Epidermal melanocyte (primary cell): ENCODE data around the gene LINC00237.

ENCODE experiments used
- DNase-seq: peaks from one replicate; pipeline ENCODE4 v3.0.0; 2011; ENCODE audit warnings: low spot score; ENCODE audit not compliant: insufficient read length

LINC00237 gene

GRCh38 chr20:21099751-21100577, 6.2 kb downstream of the LINC00237 start:
- no peak for DNase-seq

GRCh38 chr20:21096321-21097043, 9.7 kb downstream of the LINC00237 start:
- no peak for DNase-seq

- DNase-seq = no peak
Observed at GRCh38 chr20:21092806-21093205, 13.4 kb downstream of the LINC00237 start.

- no peak for DNase-seq
Observed at GRCh38 chr20:21090721-21091120, 15.4 kb downstream of the LINC00237 start.

GRCh38 chr20:21090111-21090618, 16.0 kb downstream of the LINC00237 start:
- DNase-seq = no peak

GRCh38 chr20:21089391-21089790, 16.8 kb downstream of the LINC00237 start:
- no peak for DNase-seq

GRCh38 chr20:21087862-21088540, 18.2 kb downstream of the LINC00237 start:
- no peak for DNase-seq

GRCh38 chr20:21083825-21084325, 22.3 kb downstream of the LINC00237 start:
- DNase-seq = no peak

GRCh38 chr20:21082584-21082983, 23.6 kb downstream of the LINC00237 start:
- no peak for DNase-seq

GRCh38 chr20:21077809-21078345, 28.3 kb downstream of the LINC00237 start:
- DNase-seq = no peak

GRCh38 chr20:21076073-21076472, 30.1 kb downstream of the LINC00237 start:
- no peak for DNase-seq

GRCh38 chr20:21075471-21075870, 30.7 kb downstream of the LINC00237 start:
- DNase-seq = no peak

GRCh38 chr20:21074605-21075336, 31.4 kb downstream of the LINC00237 start:
- no peak for DNase-seq

- no peak for DNase-seq
Observed at GRCh38 chr20:21067255-21067654, 38.9 kb downstream of the LINC00237 start.

- no peak for DNase-seq
Observed at GRCh38 chr20:21064924-21065323, 41.2 kb downstream of the LINC00237 start.

GRCh38 chr20:21063276-21063675, 42.9 kb downstream of the LINC00237 start:
- DNase-seq = no peak

- no peak for DNase-seq
Observed at GRCh38 chr20:21053002-21053762, 53.0 kb downstream of the LINC00237 start.

- DNase-seq = no peak
Observed at GRCh38 chr20:21052686-21053001, 53.5 kb downstream of the LINC00237 start.

- DNase-seq = no peak
Observed at GRCh38 chr20:21052241-21052640, 53.9 kb downstream of the LINC00237 start.

GRCh38 chr20:21050710-21051109, 55.4 kb downstream of the LINC00237 start:
- DNase-seq = no peak
